GM21825 (cell line): Measurements from ENCODE around the gene SUN1.

Experiments used
- ATAC-seq: cut with Tn5 transposase; IDR thresholded peaks from one replicate; pipeline ENCODE4 v1.9.1; 2021; ENCODE audit warnings: mild to moderate bottlenecking, moderate library complexity; ENCODE audit not compliant: unreplicated experiment

Gene SUN1

DNA sequence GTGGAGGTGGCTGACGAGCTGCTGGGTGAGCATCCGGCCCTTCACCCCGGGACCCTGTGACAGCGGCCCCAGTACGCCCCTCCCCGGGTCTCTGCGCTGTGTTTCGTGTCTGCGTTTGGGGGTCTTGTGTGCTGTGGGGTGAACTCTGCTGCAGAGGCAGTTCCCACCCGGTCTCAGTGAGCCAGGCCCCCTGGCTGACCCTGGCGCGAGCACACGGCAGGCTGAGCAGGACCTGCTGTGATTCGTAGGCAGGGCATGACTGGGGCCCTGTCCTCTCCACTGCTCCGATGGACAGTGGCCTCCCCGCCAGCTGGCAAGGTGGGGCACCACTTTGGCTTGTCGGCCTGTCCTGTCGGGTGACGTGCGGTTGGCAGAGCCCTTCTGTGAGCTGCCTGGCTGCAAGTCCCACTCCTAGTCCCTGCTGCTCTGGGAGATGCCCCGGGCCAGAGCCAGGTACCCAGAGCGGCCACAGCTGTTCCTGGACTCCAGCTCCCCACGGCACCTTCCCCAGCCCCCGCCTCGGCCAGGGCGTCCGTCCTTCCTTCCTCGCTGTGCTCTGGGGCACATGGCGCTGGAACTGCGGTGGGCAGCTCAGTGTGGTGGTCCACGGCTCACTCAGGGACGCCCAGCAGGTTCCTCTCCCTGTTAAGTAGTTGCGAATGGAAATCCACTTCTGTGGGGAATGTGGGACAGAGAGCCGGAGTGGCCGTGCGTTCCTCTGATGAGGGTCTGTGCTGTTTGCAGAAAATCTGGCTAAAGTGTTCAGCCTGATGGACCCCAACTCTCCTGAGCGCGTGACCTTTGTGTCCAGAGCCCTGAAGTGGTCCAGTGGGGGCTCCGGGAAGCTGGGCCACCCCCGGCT is 54.6 kb downstream of the SUN1 start:
- ATAC-seq = no peak

DNA sequence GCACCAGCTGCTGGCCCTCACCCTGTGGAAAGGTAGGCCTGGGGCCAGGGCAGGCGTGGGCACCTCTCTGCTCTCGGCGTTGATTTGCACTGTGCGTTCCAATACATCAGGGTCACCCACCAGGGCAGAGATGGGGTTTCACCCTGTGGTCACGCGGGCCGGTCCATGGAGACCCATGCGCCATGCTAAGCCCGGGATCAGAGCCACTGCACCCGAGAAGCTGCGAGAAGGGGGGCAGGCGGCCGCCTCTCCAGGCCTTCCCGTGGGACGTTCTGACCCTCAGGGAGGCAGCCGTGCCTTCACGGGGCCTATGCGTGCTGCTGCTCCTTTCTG is 55.2 kb downstream of the SUN1 start:
- ATAC-seq = no peak

DNA sequence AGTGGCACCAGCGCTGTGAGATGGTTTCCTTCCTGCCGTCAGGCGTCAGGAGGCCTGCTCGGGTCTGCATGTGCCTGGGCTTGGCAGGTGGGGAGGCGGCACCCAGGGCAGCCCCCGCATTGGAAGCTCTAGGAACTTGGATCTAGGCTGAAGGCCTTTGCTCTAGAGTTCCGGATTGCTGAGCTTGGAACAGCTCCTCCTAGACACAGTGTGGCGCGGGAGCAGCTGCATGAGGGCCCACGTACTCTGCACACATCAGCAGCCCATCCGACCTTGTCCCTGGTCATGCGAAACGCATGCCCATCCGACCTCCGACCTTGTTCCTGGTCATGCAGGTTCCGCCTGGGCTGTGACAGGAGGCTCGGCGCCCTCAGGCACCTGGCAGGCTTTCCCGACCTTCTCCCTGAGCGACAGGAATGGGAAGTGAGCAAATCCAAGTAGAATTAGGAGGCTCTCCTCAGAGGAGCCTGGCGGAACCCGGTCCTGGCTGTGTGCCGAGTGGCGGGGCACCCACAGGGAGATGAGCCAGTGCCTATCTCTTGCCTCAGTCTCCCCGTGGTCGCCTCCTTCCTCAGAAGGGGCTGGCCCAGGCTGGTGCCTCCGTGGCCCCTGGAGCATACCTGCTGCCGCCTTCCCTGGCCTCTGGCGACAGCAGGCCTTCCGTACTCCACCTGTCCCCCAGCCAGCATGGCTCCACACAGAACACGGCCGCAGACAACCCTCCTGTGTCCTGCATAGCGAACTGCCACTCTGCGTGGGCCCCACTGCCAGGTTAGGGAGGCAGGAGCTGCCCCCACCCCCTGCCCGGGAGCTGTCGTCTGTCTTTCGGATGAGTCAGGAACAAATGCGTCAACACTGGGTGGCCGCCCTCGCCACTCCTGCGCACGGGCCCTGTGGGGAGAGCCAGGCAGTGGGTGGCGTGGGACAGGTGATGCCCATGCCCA is 56.1 kb downstream of the SUN1 start:
- ATAC-seq = no peak

DNA sequence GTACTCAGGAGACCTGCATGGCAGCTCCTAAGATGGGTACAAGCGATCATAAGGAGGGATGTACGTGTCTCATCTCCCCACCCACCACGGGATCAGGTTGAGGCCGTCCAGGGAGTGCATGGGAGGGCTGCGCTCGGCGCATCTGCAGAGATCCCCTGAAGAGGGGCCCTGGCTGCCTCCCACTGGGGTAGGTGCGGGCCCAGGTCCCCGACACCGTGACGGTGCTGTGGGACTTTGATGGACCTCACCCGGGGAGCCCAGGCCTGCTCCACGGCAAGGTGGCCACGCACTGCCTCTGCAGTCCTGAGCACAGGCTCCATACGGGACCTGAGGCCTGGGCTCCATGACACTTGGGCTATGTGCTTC is 56.7 kb downstream of the SUN1 start:
- no peak for ATAC-seq

DNA sequence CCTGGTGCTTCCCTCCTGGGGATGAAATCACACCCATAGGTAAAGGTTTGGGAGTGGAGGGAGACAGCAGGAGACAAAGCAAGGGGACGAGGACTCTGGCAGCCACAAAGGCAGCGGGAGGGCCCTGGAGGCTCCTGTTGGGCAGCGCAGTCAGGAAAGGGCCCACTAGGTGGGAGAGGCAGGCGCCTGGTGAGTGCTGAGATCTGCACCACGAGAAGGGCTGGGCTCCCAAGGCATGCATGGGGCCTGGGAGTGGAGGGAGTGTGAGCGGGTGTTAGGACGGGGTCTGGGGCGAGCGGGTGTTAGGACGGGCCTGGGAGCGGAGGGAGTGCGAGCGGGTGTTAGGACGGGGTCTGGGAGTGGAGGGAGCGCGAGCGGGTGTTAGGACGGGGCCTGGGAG is 57.1 kb downstream of the SUN1 start:
- no peak for ATAC-seq

DNA sequence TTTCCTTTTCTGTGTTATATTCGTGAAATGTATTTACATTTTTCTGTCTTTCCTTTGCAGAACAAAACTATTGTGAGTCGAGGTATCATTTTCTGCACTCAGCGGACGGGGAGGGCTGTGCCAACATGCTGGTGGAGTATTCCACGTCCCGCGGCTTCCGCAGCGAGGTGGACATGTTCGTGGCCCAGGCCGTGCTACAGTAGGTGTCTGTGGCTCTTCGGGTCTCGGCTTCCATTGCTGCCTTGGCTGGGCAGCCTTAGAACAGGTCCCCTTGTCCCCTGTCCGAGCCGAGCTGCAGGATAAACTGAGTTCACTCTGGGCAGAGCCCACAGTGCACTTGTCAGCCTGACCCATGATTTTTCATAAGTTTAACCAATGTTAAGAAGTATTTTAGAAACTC is 58.6 kb downstream of the SUN1 start:
- ATAC-seq = no peak

DNA sequence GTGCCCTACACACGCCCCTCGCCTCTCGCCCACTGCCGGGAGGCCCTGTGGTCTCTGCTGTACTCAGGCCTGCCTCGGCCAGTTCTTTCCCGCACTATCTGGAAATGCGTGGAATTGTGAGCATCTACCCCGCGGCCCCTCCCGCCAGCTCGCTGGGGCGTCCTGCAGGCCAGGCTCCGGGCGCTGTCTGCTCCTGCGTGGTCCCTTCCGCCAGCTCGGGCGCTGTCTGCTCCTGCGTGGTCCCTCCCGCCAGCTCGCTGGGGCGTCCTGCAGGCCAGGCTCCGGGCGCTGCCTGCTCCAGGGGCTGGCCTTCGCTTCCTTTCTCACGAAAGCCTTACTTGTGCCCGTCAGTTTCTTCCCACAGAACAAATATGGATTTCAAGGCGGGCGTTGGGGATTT is 59.0 kb downstream of the SUN1 start:
- no peak for ATAC-seq

DNA sequence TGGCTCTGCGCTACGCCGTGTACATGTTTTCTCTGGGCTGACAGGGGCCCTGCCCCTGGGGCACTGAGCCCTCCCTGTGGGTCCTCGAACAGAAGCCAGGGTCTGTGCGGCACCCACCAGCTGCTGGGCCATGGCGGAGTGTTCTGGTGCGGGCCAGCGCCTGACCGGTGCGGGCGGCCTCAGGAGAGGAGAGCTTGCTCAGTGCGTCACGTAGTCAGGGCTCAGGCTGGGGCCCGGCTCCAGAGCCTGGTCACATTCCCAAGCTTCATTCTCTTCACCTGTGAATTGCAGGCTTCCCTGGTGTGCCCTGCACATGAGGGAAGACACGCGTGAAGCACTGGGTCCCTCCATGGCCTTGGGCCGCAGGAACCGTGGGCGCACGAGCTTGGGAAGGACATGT is 59.5 kb downstream of the SUN1 start:
- no peak for ATAC-seq

DNA sequence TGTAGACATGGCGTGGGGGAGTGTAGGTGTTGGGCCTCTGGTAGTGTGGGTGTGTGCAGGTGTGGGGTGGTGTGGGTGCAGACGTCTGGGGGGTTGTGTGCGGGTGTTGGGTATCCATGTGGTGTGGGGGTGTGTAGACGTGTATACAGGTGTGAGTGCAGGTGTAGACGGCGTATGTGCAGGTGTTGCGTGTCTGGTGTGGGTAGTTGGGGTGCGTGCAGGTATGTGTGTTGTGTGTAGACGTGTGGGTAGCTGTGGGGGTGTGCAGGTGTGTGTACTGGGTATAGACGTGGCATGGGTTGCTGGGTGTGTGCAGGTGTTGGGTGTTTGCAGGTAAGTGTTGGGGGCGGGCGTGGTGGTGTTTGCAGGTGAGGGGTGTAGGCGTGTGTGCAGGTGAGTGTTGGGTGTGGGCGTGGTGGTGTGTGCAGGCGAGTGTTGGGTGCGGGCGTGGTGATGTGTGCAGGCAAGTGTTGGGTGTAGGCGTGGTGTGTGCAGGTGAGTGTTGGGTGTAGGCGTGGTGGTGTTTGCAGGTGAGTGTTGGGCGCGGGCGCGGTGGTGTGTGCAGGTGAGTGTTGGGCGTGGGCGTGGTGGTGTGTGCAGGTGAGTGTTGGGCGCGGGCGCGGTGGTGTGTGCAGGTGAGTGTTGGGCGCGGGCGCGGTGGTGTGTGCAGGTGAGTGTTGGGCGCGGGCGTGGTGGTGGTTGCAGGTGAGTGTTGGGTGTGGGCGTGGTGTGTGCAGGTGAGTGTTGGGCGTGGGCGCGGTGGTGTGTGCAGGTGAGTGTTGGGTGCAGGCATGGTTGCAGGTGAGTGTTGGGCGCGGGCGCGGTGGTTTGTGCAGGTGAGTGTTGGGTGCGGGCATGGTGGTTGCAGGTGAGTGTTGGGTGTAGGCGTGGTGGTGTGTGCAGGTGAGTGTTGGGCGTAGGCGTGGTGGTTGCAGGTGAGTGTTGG is 60.6 kb downstream of the SUN1 start:
- ATAC-seq = no peak

DNA sequence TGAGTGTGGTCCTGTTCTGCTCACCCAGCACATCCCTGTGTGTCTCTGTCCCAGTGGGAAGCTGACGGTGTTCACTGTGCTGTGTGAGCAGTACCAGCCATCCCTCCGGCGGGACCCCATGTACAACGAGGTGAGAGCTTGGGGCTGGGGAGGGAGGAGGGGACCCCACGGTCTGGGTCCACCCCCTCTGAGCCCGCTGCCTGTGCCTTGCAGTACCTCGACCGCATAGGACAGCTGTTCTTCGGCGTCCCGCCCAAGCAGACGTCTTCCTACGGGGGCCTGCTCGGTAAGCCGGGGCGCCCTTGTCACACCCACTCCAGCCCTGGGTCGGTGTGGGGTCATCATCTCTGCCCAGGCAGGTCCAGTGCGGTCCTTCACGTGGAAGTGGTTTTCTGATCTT is 61.4 kb downstream of the SUN1 start:
- ATAC-seq = no peak

DNA sequence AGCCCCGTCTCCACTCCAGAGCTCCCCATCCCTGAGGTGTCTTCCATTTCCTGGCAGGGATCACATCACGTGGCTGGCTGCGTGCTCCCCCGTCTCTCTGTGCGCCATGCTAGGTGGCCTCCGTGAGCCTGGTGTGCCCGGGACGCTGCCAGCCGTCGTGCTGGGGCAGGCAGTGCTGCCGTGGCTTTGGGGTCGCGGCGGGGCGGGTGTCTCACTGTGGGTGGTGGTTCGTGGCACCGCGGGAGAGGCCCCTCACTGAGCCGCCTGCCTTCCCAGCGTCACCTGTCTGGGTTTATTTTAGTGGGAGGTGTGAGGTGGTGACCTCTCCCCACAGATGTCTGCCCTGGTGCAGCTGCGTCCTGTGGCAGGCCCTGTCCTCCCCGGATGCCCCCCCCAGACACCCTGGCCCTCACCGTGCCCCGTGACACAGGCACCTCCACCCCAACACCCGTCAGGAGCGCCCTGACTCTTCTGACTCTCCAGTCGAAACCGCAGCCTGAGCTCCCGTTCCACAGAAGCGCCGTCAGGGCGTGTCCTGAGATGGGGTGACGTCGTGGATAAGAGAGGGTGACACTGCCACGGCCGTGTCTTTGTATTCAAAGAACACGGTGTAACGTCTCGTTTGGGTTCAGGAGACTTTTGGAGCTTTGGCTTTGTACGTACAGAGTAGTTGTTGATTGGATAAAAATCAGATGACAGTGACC is 62.0 kb downstream of the SUN1 start:
- ATAC-seq = no peak

DNA sequence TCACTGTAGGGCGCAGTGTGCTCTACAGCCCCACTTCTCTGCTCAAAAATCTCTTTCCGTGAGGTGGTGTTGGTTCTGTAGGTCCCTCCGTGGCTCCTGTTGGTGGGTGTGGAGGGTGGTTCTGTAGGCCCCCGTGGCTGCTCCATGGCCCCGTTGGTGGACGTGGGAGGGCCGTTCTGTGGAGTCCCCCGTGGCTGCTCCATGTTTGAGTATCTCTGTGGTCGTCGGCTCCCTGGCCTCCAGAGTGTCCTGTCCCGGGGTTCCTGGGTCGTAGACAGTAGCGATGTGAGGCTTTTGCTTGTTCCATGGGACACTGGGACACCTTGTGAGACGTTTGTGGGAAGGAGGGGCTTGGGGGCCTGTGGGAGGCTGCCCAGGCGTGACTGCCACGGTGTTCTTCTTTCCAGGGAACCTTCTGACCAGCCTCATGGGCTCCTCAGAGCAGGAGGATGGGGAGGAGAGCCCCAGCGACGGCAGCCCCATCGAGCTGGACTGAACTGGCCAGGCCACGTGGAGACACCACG is 62.7 kb downstream of the SUN1 start:
- ATAC-seq = no peak

DNA sequence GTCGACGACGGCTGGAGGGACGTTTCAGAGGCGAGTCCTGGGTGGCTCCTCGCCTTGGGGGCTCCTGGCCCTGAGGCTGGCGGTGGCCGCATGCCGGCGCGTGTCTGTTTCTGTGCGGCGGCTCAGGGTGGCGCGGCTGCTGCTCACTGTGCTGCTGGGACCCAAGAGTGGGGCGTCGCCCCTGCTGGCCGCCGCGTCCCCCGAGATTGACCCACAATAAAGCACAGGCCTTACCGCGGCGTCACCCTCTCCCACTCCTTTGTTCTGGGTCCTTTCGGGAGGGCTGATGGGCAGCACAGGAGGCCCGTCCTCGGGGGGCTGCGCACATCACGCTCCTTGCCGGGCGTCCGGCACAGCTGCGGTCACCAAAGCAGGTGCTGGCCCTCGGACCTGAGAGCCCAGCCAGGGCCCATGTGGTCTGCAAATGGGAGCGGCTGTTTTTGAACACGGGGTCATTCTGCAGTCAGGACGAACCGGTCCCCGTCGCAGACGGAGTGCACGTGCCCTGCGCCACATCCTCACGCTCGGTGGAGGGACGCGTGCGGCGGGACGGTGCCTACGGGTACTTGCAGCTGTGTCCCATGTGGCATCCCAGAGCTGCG is 63.3 kb downstream of the SUN1 start:
- no peak for ATAC-seq

DNA sequence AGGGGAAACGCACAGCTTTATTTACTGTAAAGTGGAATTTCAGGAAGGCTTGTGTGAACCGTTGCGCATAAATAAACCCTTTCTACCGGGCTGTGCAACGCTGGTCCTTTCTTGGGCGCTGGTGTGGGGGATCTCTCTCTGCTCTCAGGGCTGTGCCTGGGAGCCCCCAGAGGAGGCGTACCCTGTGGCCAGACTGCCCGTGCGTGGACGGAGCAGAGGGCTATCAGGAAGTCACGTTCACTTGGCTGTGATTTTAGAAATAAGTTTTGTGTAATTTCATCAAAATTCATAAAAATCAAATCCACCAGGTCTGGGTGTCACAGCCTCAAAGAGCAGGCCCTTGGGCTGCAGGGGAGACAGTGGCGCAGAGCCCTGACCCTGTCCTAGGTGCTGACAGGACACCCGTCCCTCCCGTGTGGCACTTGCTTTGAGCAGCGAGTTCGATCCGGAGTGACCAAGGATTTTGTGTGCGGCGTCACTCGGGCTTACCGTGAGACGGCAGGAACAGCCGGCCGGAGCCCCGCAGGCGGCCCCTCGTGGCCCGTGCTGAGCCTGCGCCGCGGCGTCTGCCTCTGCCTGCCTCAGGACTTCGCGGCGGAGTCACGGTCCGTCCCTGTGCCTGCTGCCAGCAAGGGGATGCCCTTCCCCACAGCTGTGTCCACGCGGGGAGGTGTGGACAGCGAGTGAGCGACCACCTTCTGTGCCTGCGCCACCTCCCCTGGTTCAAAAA is 64.2 kb downstream of the SUN1 start:
- no peak for ATAC-seq

DNA sequence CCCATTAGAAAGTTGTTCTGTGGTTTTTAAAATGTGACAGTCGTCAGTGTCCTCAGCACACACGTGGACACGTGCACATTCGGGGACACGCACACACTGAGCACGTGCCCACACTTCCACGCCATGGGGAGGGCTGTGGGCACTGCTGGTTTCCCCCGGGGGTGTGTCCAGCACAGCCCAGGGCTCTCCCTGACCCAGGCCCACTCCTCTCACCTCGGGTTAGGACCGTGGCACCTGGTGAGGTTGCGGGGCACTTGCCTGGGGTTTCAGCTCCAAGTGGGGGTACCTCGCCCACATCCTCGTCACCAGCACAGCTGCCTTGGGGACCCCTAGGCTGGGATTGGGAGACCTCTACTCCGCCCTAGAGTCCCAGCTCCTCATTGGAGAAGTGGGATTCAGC is 64.8 kb downstream of the SUN1 start:
- ATAC-seq = no peak

DNA sequence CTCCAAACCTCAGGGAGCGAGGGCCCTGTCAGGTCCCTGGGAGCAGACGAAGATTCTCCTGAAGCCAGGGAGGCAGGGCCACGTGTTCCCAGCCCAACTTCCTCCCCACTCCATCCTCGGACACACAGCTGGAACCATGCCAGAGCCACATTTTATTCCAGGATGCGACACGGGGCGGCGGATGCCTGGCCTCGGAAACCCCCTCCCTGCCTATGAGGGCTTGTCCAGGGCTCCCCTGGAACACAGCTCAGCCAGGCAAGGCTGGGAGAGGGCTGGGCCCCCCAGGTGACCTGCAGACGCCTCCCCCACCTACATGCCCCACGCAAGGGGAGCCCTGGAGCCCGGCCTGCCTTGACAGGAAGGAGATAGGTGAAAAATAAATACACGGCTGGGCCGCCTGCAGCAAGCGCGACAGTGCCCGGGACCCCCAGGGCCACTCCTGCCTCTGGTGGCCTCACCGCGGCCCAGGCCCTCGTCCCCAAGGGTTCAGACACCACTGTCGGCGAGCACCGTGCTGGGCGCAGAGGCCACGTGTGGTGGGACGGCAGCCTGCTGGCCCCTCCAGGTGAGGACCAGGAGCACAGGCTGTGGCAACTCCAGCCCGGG is 65.6 kb downstream of the SUN1 start:
- ATAC-seq = no peak

DNA sequence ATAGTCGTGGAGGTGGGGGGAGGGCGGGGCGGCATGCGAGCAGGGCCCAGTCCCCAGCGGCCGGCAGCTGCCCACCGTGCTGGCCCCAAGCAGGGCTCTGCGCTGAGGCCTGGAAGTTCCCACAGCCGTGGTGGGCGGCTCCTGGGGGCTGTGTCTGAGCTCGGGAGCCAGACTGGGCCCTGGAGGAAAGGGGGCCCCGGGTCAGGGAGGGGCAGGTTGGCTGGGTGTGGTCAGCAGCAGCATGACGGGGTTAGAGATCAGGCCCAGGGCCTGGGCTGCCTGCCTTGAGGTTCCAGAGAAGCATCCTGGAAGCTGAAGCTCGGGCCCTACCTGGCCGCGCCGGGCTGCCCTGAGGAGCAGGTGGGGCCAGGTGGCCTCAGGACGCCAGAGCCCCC is 66.2 kb downstream of the SUN1 start:
- ATAC-seq = no peak

DNA sequence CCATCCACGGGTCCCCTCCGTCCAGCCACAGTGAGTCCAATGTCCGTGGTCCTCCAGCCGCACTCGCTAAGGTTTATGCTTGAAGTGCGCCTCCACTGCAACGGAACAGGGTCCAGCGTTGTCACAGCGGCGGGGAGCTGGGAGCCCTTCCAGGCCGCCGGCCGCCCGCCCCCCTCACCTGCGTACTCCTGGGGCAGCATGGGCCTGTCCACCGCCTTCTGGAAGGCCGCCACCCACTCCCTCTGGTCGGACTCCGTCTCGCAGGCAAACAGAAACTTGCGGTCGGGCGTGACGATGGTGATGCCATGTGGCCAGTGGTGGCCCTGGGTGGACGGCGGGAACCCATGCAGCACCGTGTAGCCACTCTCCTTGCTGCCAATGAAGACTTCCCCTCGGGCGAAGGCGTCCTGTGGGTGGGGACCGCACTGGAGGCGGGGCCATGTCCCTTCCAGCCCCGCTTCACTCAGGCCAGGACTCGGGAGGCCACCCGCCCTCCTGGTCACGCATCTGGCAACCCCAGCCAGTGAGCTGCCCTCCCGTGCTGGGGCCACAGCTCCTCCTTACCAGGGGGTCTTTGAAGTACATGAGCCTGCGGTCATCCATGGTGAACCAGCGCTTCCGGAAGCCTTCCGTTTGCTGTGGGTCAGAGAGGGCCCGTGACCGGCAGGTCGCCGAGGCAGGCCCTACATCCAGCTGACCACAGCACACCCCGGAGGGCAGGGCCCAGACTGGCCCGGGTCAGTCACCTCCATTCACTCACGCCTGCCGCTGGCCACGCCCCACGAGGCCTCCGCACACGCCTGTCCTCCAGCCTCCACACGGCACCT is 66.8 kb downstream of the SUN1 start:
- no peak for ATAC-seq
